GM12878 (cell line): ENCODE measurements around the gene KDM4F. TPM values are rescaled to one million over a fixed set of nuclear protein-coding genes. Genes with fewer than 3 reads are reported as not detected.

ENCODE experiments used
- ATAC-seq: fragments of 200-7000 bp; cut with Tn5 transposase; 3 replicates; pipeline ENCODE4 v1.9.1; 2020; ENCODE audit warnings: mild to moderate bottlenecking, moderate library complexity
- BruUV-seq: library from RNA; stranded (reverse); fragments of 400-500 nt; replicated peaks from 2 replicates; lab custom pipeline; 2021; lab: Mats Ljungman, UMichigan
- CTCF ChIA-PET: fragments of 300-600 bp; sonication (Branson Sonifier 250); formaldehyde crosslinking; extraction: SDS; loops from one replicate; lab custom pipeline; 2021; ENCODE audit warnings: inconsistent platforms; lab: Yijun Ruan, JAX
- POLR2A ChIA-PET: fragments of 350-600 bp; formaldehyde crosslinking; extraction: SDS; loops from one replicate; lab custom pipeline; 2021; ENCODE audit warnings: inconsistent platforms; lab: Charles Lee
- RAD21 ChIA-PET: fragments of 300-600 bp; sonication (Branson Sonifier 250); formaldehyde crosslinking; loops from one replicate; lab custom pipeline; 2023; ENCODE audit warnings: antibody characterized with exemption; ENCODE audit not compliant: unreplicated experiment; lab: Charles Lee
- SMC1A ChIA-PET: fragments of 300-600 bp; sonication (Branson Sonifier 250); formaldehyde crosslinking; loops from one replicate; lab custom pipeline; 2023; ENCODE audit not compliant: unreplicated experiment, uncharacterized antibody; lab: Charles Lee
- DNase-seq: peaks from one replicate; pipeline ENCODE4 v3.0.0-alpha.2; 2011; ENCODE audit warnings: low read depth, low spot score
- FAIRE-seq: peaks from 3 replicates; lab custom pipeline; 2011; peaks lifted over from hg19 to GRCh38; lab: Jason Lieb, UNC
- H2AFZ ChIP-seq: 2 replicates; pipeline ENCODE4 v1.6.0; 2011; ENCODE audit warnings: low read depth, low read length, control low read depth; ENCODE audit not compliant: control insufficient read depth
- H3K27ac ChIP-seq: 2 replicates; pipeline ENCODE4 v1.5.1; 2011; ENCODE audit warnings: control low read depth; ENCODE audit not compliant: control insufficient read depth, insufficient read depth
- H3K27me3 ChIP-seq, 2 experiments: replicated peaks in 1 of 2; 2 replicates each; pipeline versions ENCODE4 v1.6.0 to v1.6.1; 2011; ENCODE audit warnings: low read length in 1 of 2; ENCODE audit not compliant: control insufficient read depth in 2 of 2, insufficient read depth in 2 of 2
- H3K36me3 ChIP-seq, 2 experiments: 2 replicates each; pipeline ENCODE4 v1.5.1; 2011; ENCODE audit warnings: low read length in 1 of 2; ENCODE audit not compliant: control insufficient read depth in 2 of 2, insufficient read depth in 2 of 2
- H3K4me1 ChIP-seq: 2 replicates; pipeline ENCODE4 v1.6.1; 2011; ENCODE audit warnings: mild to moderate bottlenecking, low read length, moderate library complexity, mixed read lengths; ENCODE audit not compliant: control insufficient read depth, insufficient read depth
- H3K4me2 ChIP-seq: 2 replicates; pipeline ENCODE4 v1.6.0; 2011; ENCODE audit warnings: control low read depth; ENCODE audit not compliant: control insufficient read depth, insufficient read depth
- H3K4me3 ChIP-seq: fragments of 200-600 bp; sonication (generic); 2 replicates; pipeline ENCODE4 v1.5.1; 2016
- H3K79me2 ChIP-seq: 2 replicates; pipeline ENCODE4 v1.6.0; 2011; ENCODE audit warnings: low read length; ENCODE audit not compliant: control insufficient read depth, insufficient read depth
- H3K9ac ChIP-seq: 2 replicates; pipeline ENCODE4 v1.8.0; 2011; ENCODE audit warnings: low read length, control low read depth, mixed read lengths; ENCODE audit not compliant: control insufficient read depth, insufficient read depth
- H3K9me3 ChIP-seq: replicated peaks from 3 replicates; pipeline ENCODE4 v1.5.1; 2011; ENCODE audit warnings: mild to moderate bottlenecking, low read length; ENCODE audit not compliant: control insufficient read depth, insufficient read depth
- H4K20me1 ChIP-seq: 2 replicates; pipeline ENCODE4 v1.6.0; 2011; ENCODE audit not compliant: control insufficient read depth, insufficient read depth
- BMI1 ChIP-seq: fragments of 450-650 bp; IDR thresholded peaks from 2 replicates; pipeline ENCODE4 v1.6.1; 2016; ENCODE audit warnings: mild to moderate bottlenecking, moderate library complexity, borderline replicate concordance
- CHD2 ChIP-seq: IDR thresholded peaks from 2 replicates; pipeline ENCODE4 v1.6.1; 2011; ENCODE audit warnings: low read depth, low read length, improper control_type of control experiment, borderline replicate concordance
- HDAC2 ChIP-seq: fragments of 200-600 bp; sonication (generic); IDR thresholded peaks from 2 replicates; pipeline ENCODE4 v1.6.1; 2017
- HDAC6 ChIP-seq: fragments of 200-600 bp; sonication (generic); IDR thresholded peaks from one replicate; pipeline ENCODE4 v1.8.0; 2017; ENCODE audit warnings: antibody characterized with exemption; ENCODE audit not compliant: unreplicated experiment
- PML ChIP-seq: IDR thresholded peaks from 2 replicates; pipeline ENCODE4 v1.6.1; 2012; ENCODE audit warnings: low read length, inconsistent platforms
- POLR2AphosphoS2 ChIP-seq: IDR thresholded peaks from 2 replicates; pipeline ENCODE4 v1.6.1; 2011; ENCODE audit warnings: low read depth, mild to moderate bottlenecking, low read length, improper control_type of control experiment, moderate library complexity
- RB1 ChIP-seq: fragments of 450-650 bp; formaldehyde crosslinking; IDR thresholded peaks from 2 replicates; pipeline ENCODE4 v1.6.1; 2017; ENCODE audit warnings: mild to moderate bottlenecking, borderline replicate concordance
- SMAD5 ChIP-seq: IDR thresholded peaks from 2 replicates; pipeline ENCODE4 v1.6.1; 2016; ENCODE audit warnings: antibody characterized with exemption, low read depth
- SMARCA5 ChIP-seq: fragments of 450-650 bp; IDR thresholded peaks from 2 replicates; pipeline ENCODE4 v1.6.1; 2017; ENCODE audit warnings: mild to moderate bottlenecking
- ZNF384 ChIP-seq: IDR thresholded peaks from 2 replicates; pipeline ENCODE4 v1.6.1; 2012; ENCODE audit warnings: low read depth, mild to moderate bottlenecking, low read length, improper control_type of control experiment, borderline replicate concordance
- WGBS: methylation state at CpG from one replicate; pipeline ENCODE4 v1.1.6; 2016; ENCODE audit warnings: low lambda C conversion rate; ENCODE audit not compliant: insufficient replicate concordance, insufficient coverage; ENCODE audit errors: missing lambda C conversion rate; 5-methylcytosine and 5-hydroxymethylcytosine counted together
- in situ Hi-C: fragments of 300-500 bp; cut with MboI; formaldehyde crosslinking; loops from 9 replicates; pipeline ENCODE4 v1.14.3; 2018; ENCODE audit warnings: mixed read lengths
- intact Hi-C: fragments of 100-400 bp; cut with micrococcal nuclease; formaldehyde crosslinking; loops from one replicate; pipeline ENCODE4 v1.14.2; 2022; ENCODE audit not compliant: unreplicated experiment
- polyA plus RNA-seq, 11 experiments: library from polyadenylated mRNA; depleted of rRNA in 4 of 11; unstranded in 6 of 11; stranded (reverse) in 5 of 11; fragments of >200 nt; fragmentation: Nextera tagmentation in 4 of 11; fragmentation: Illumina TruSeq in 1 of 11; extraction: Ambion mirVana in 4 of 11; extraction: Trizol in 1 of 11; gene quantifications; 1 replicate in 1 of 11; 2 replicates in 10 of 11; pipeline versions ENCODE4 v1.2.1 to v1.2.3, GENCODE V29; 2011 to 2016; ENCODE audit warnings: inconsistent platforms in 2 of 11, missing spikeins in 2 of 11, low read depth in 1 of 11
- total RNA-seq, 4 experiments: library from RNA; depleted of rRNA in 3 of 4; stranded (reverse); fragments of >200 nt in 3 of 4; fragmentation: Illumina TruSeq in 1 of 4; extraction: Trizol in 1 of 4; gene quantifications; 2 replicates each; pipeline versions ENCODE4 v1.2.1 to v1.2.3, GENCODE V29; 2013 to 2021
- TF ChIP-seq, protein P1 (sequence below): fragments of 450-650 bp; IDR thresholded peaks from 2 replicates; pipeline ENCODE4 v1.6.1; 2018; ENCODE audit warnings: borderline replicate concordance, mild to moderate bottlenecking; ENCODE audit not compliant: partially characterized antibody
- TF ChIP-seq, protein P2 (sequence below): fragments of 450-650 bp; conservative IDR thresholded peaks from 2 replicates; pipeline ENCODE4 v1.6.1; 2017; ENCODE audit warnings: mild to moderate bottlenecking, moderate library complexity
- TF ChIP-seq, protein P3 (sequence below): fragments of 150-350 bp; IDR thresholded peaks from 2 replicates; pipeline ENCODE4 v1.6.1; 2016; ENCODE audit warnings: low read depth, low read length

KDM4F gene
- total and polyA plus RNA-seq, 10 of the 15 experiments (the other 5 are each of a cell fraction or from before 2014, with no cell fraction given): not detected

DNA sequence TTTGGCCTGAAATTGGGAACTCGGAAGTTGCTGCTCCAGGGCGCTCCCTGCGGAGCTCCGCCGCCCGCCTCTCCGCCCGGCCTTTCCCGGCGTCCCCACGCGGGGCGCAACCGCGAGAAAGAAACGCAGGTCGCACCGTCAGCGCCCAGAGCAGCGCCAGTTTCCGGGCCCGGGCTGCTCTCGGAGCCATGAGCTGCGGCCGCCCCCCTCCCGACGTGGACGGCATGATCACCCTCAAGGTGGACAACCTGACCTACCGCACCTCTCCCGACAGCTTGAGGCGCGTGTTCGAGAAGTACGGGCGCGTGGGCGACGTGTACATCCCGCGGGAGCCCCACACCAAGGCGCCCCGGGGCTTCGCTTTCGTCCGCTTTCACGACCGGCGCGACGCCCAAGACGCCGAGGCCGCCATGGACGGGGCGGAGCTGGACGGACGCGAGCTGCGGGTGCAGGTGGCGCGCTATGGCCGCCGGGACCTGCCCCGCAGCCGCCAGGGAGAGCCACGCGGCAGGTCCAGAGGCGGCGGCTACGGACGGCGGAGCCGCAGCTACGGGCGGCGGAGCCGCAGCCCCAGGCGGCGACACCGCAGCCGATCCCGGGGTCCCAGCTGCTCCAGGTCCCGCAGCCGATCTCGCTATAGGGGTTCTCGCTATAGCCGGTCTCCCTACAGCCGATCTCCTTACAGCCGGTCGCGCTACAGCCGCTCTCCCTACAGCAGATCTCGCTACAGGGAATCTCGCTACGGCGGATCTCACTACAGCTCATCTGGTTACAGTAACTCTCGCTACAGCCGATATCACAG, 18.0 kb downstream of the KDM4F start (continued):
- TF ChIP-seq, protein P1, sequence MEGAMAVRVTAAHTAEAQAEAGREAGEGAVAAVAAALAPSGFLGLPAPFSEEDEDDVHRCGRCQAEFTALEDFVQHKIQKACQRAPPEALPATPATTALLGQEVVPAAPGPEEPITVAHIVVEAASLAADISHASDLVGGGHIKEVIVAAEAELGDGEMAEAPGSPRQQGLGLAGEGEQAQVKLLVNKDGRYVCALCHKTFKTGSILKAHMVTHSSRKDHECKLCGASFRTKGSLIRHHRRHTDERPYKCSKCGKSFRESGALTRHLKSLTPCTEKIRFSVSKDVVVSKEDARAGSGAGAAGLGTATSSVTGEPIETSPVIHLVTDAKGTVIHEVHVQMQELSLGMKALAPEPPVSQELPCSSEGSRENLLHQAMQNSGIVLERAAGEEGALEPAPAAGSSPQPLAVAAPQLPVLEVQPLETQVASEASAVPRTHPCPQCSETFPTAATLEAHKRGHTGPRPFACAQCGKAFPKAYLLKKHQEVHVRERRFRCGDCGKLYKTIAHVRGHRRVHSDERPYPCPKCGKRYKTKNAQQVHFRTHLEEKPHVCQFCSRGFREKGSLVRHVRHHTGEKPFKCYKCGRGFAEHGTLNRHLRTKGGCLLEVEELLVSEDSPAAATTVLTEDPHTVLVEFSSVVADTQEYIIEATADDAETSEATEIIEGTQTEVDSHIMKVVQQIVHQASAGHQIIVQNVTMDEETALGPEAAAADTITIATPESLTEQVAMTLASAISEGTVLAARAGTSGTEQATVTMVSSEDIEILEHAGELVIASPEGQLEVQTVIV: peak; percentile 31

DNA sequence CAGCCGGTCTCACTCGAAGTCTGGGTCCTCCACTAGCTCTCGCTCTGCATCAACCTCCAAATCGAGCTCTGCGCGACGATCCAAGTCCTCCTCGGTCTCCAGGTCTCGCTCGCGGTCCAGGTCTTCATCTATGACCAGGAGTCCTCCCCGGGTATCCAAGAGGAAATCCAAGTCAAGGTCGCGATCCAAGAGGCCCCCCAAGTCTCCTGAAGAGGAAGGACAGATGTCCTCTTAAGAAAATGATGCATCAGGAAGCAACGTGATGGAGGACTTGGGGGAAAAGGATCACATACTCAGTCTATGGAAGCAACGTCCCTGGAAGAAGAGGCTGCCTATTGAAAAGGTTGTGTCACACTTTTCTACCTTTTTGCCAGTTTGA, 18.6 kb downstream of the KDM4F start:
- WGBS: 3% methylated on average over 16 of the region's 16 CpGs
- in situ Hi-C loops: no loop called here
- BruUV-seq: no TSS peak
- Histone ChIP-seq H4K20me1 (no peaks in the 10 kb centered on the region), H3K36me3 (0 out of 4 replicates have a peak, but pooled peaks cover 0 to 4% of the 10 kb centered on the region in 2 experiments), H3K4me2 (peak overlapping the region; percentile 64), H3K27me3 (no peaks in the 10 kb centered on the region), H3K4me3 (peak overlapping the region; percentile 99), H3K79me2 (peaks cover 28% of the 10 kb centered on the region), H2AFZ (peak overlapping the region; percentile 87), H3K27ac (peak overlapping the region; percentile 75), H3K9ac (peak overlapping the region; percentile 81), H3K9me3 (no peaks in the 10 kb centered on the region), H3K4me1 (0 out of 2 replicates have a peak, but pooled peaks cover 3% of the 10 kb centered on the region)
- ChIA-PET RAD21 (interaction anchor here (0.7 to 11.8 kb wide), 15 partner anchors 8 to 648 kb away, joined by 3 to 244 read pairs (median 8); partner anchors contain the start of genes CWC15, ENDOD1, KDM4D and SESN3), SMC1A (interaction anchor here (0.6 to 14.9 kb wide), 14 partner anchors 11 to 722 kb away, joined by 3 to 315 read pairs (median 6); partner anchors contain the start of genes CEP57, CWC15, ENDOD1 and KDM4D), POLR2A (interaction anchor here (0.6 to 11.1 kb wide), 16 partner anchors 11 to 722 kb away, joined by 3 to 139 read pairs (median 6); partner anchors contain the start of genes CEP57, CWC15, ENDOD1 and FAM76B), CTCF (interaction anchor here (0.6 to 14.4 kb wide), 19 partner anchors 12 to 1309 kb away, joined by 3 to 459 read pairs (median 5); partner anchors contain the start of genes CEP57, ENDOD1, MAML2 and SESN3)
- DNase-seq (no peak), ATAC-seq (peak; percentile 2), FAIRE-seq (no peak)
- intact Hi-C loops: loop anchor here (1.0 to 10.0 kb wide), 5 partner anchors 21 to 694 kb away; partner anchors contain the start of gene ENDOD1
- TF ChIP-seq BMI1: no peak
- TF ChIP-seq, protein P2, sequence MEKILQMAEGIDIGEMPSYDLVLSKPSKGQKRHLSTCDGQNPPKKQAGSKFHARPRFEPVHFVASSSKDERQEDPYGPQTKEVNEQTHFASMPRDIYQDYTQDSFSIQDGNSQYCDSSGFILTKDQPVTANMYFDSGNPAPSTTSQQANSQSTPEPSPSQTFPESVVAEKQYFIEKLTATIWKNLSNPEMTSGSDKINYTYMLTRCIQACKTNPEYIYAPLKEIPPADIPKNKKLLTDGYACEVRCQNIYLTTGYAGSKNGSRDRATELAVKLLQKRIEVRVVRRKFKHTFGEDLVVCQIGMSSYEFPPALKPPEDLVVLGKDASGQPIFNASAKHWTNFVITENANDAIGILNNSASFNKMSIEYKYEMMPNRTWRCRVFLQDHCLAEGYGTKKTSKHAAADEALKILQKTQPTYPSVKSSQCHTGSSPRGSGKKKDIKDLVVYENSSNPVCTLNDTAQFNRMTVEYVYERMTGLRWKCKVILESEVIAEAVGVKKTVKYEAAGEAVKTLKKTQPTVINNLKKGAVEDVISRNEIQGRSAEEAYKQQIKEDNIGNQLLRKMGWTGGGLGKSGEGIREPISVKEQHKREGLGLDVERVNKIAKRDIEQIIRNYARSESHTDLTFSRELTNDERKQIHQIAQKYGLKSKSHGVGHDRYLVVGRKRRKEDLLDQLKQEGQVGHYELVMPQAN: no peak
- TF ChIP-seq CHD2: no peak
- TF ChIP-seq HDAC6: no peak
- no peak for TF ChIP-seq SMAD5
- no peak for TF ChIP-seq RB1
- TF ChIP-seq PML: peak; percentile 6; the same call in 1 of the 2 replicates
- TF ChIP-seq, protein P3, sequence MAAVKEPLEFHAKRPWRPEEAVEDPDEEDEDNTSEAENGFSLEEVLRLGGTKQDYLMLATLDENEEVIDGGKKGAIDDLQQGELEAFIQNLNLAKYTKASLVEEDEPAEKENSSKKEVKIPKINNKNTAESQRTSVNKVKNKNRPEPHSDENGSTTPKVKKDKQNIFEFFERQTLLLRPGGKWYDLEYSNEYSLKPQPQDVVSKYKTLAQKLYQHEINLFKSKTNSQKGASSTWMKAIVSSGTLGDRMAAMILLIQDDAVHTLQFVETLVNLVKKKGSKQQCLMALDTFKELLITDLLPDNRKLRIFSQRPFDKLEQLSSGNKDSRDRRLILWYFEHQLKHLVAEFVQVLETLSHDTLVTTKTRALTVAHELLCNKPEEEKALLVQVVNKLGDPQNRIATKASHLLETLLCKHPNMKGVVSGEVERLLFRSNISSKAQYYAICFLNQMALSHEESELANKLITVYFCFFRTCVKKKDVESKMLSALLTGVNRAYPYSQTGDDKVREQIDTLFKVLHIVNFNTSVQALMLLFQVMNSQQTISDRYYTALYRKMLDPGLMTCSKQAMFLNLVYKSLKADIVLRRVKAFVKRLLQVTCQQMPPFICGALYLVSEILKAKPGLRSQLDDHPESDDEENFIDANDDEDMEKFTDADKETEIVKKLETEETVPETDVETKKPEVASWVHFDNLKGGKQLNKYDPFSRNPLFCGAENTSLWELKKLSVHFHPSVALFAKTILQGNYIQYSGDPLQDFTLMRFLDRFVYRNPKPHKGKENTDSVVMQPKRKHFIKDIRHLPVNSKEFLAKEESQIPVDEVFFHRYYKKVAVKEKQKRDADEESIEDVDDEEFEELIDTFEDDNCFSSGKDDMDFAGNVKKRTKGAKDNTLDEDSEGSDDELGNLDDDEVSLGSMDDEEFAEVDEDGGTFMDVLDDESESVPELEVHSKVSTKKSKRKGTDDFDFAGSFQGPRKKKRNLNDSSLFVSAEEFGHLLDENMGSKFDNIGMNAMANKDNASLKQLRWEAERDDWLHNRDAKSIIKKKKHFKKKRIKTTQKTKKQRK: no peak
- TF ChIP-seq SMARCA5: no peak
- no peak for TF ChIP-seq ZNF384
- no peak for TF ChIP-seq POLR2AphosphoS2
- TF ChIP-seq HDAC2: no peak
